ENCODE data around the gene THRB.

DNA sequence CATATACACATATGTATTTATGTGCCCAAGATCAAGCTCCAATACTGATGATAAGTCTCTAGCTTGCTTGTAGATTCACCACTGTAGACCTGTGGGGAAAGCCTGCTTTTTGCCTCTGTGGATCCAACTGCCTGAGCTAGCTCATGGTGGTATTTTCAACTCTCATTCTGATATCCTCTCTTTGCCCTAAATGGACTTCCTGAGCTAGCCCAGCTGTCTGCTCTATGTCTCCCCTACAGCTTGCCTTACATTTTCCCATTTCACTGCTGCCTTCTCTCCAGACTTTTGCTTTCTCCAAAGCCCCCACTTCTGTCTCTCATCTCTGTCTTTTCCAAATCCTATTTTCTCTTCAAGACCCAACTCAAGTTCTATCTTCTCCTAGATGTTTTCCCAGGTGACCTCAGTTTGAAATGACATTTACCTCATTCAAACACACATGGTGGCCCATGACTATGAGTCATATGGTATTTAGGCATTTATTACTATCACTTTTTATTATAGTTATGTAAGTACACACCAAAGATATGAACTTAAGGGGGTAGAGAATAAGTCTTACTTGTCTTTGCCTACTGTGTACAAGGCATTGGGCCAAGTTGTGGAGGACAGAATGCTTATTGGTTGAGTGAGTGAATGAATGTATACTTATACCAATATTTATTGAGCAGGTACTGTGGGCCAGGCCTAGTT, 357.9 kb downstream of the THRB start:
- TF ChIP-seq, protein P1, sequence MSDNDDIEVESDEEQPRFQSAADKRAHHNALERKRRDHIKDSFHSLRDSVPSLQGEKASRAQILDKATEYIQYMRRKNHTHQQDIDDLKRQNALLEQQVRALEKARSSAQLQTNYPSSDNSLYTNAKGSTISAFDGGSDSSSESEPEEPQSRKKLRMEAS (IDR thresholded peaks at IDR 0.05; ENCODE audit: insufficient read depth, insufficient read length), result no peak
- TF ChIP-seq, protein P2, sequence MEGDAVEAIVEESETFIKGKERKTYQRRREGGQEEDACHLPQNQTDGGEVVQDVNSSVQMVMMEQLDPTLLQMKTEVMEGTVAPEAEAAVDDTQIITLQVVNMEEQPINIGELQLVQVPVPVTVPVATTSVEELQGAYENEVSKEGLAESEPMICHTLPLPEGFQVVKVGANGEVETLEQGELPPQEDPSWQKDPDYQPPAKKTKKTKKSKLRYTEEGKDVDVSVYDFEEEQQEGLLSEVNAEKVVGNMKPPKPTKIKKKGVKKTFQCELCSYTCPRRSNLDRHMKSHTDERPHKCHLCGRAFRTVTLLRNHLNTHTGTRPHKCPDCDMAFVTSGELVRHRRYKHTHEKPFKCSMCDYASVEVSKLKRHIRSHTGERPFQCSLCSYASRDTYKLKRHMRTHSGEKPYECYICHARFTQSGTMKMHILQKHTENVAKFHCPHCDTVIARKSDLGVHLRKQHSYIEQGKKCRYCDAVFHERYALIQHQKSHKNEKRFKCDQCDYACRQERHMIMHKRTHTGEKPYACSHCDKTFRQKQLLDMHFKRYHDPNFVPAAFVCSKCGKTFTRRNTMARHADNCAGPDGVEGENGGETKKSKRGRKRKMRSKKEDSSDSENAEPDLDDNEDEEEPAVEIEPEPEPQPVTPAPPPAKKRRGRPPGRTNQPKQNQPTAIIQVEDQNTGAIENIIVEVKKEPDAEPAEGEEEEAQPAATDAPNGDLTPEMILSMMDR (IDR thresholded peaks at IDR 0.05; ENCODE audit: extremely low read depth in 1 of 2, insufficient read depth in 1 of 2, low read depth in 1 of 2, low read length in 2 of 2), result no peak

All from endothelial cell of umbilical vein (primary cell).